ENCODE measurements around the gene CFAP251.

Gene CFAP251

GRCh38 chr12:122004633-122005071, 86.3 kb downstream of the CFAP251 start:
- no peak for DNase-seq

- no peak for DNase-seq
These were observed 86.9 kb downstream of the CFAP251 start for GRCh38 chr12:122005252-122005776.

GRCh38 chr12:122006186-122006926, 88.0 kb downstream of the CFAP251 start:
- DNase-seq = peak in 1 of 5 donors; percentile 63

- no peak for DNase-seq
These were observed 91.3 kb downstream of the CFAP251 start for GRCh38 chr12:122009741-122010140.

- DNase-seq = no peak
These were observed 93.8 kb downstream of the CFAP251 start for GRCh38 chr12:122012184-122012583.

GRCh38 chr12:122013136-122013535, 94.7 kb downstream of the CFAP251 start:
- DNase-seq = no peak

GRCh38 chr12:122013791-122014590, 95.6 kb downstream of the CFAP251 start:
- DNase-seq = no peak

- DNase-seq = no peak
These were observed 96.4 kb downstream of the CFAP251 start for GRCh38 chr12:122014781-122015180.

GRCh38 chr12:122018457-122018856, 100.1 kb downstream of the CFAP251 start:
- no peak for DNase-seq

- DNase-seq = no peak
These were observed 100.5 kb downstream of the CFAP251 start for GRCh38 chr12:122018937-122019336.

- DNase-seq = no peak
These were observed 102.4 kb downstream of the CFAP251 start for GRCh38 chr12:122020795-122021192.

- no peak for DNase-seq
These were observed 102.9 kb downstream of the CFAP251 start for GRCh38 chr12:122021193-122021821.

- DNase-seq = peak in 3 of 5 donors; percentile 27 to 73 (median 42)
These were observed 103.5 kb downstream of the CFAP251 start, which contains the start of gene BCL7A for GRCh38 chr12:122021822-122022392. BCL7A (plus strand) TSS chr12:122021884; CDS start chr12:122022092, 208 bp downstream.

- DNase-seq = peak in 2 of 5 donors; percentile 14 to 26
These were observed 104.3 kb downstream of the CFAP251 start for GRCh38 chr12:122022393-122023338.

- no peak for DNase-seq
These were observed 105.1 kb downstream of the CFAP251 start for GRCh38 chr12:122023339-122024131.

- no peak for DNase-seq
These were observed 105.9 kb downstream of the CFAP251 start for GRCh38 chr12:122024132-122024785.

- DNase-seq = no peak
These were observed 108.4 kb downstream of the CFAP251 start for GRCh38 chr12:122026706-122027333.

GRCh38 chr12:122028165-122028904, 109.9 kb downstream of the CFAP251 start:
- DNase-seq = no peak

Measured in T-helper 1 cell (primary cell).